Urinary bladder (tissue), 4 donors: ENCODE data around the gene EPB41. TPM values are rescaled to one million over a fixed set of nuclear protein-coding genes. Genes with fewer than 3 reads are reported as not detected.

ENCODE experiments used
- DNase-seq: peaks from one replicate; pipeline ENCODE4 v3.0.0-alpha.2; 2015; ENCODE audit errors: extremely low spot score
- H3K27ac ChIP-seq: one replicate; pipeline ENCODE4 v1.5.1; 2013; ENCODE audit warnings: low read depth, mild to moderate bottlenecking, moderate library complexity
- H3K36me3 ChIP-seq: one replicate; pipeline ENCODE4 v1.6.1; 2013; ENCODE audit warnings: mild to moderate bottlenecking, moderate library complexity; ENCODE audit not compliant: insufficient read depth
- H3K4me1 ChIP-seq: one replicate; pipeline ENCODE4 v1.6.1; 2013; ENCODE audit warnings: mild to moderate bottlenecking, moderate library complexity; ENCODE audit not compliant: insufficient read depth
- H3K4me3 ChIP-seq: one replicate; pipeline ENCODE4 v1.5.1; 2013; ENCODE audit warnings: low read depth, low read length
- WGBS: extraction: QIAGEN DNeasy Blood & Tissue Kit; methylation state at CpG from one replicate; pipeline ENCODE4 v1.1.7; 2013; 5-methylcytosine and 5-hydroxymethylcytosine counted together
- polyA plus RNA-seq: library from polyadenylated mRNA; stranded (reverse); fragments of 200-250 nt; gene quantifications from one replicate; pipeline ENCODE4 v1.2.3, GENCODE V29; 2013
- total RNA-seq: library from RNA; depleted of rRNA; stranded (reverse); fragments of >200 nt; gene quantifications from one replicate; pipeline ENCODE4 v1.2.3, GENCODE V29; 2014
- donor health status: healthy with polysubstance abuse.
- donor health status: healthy.

The EPB41 gene
- total and polyA plus RNA-seq, 2 donors = 11.0 to 37.4 TPM

- Histone ChIP-seq H3K4me1 (peaks cover 2% of the 10 kb centered on the region), H3K36me3 (no peaks in the 10 kb centered on the region), H3K27ac (no peak overlapping the region), H3K4me3 (no peak overlapping the region)
- DNase-seq = no peak
- WGBS = 79% methylated on average over 4 of the region's 4 CpGs
These were observed 16.6 kb upstream of the EPB41 start for GRCh38 chr1:28897789-28898188.

- peaks cover 2% of the 10 kb centered on the region for H3K4me1 ChIP-seq
- no peak for DNase-seq
- H3K4me3 ChIP-seq = no peak overlapping the region
- H3K36me3 ChIP-seq = no peaks in the 10 kb centered on the region
- no peak overlapping the region for H3K27ac ChIP-seq
- 54% methylated on average over 3 of the region's 3 CpGs for WGBS
These were observed 15.9 kb upstream of the EPB41 start for GRCh38 chr1:28898405-28898881.

GRCh38 chr1:28899267-28899666, 15.1 kb upstream of the EPB41 start:
- no peak for DNase-seq
- H3K36me3 ChIP-seq = no peaks in the 10 kb centered on the region
- no peak overlapping the region for H3K27ac ChIP-seq
- no peak overlapping the region for H3K4me3 ChIP-seq
- peaks cover 2% of the 10 kb centered on the region for H3K4me1 ChIP-seq
- WGBS = 42% methylated on average over 2 of the region's 2 CpGs

- Histone ChIP-seq H3K27ac (no peak overlapping the region), H3K4me1 (peaks cover 2% of the 10 kb centered on the region), H3K4me3 (no peak overlapping the region), H3K36me3 (no peaks in the 10 kb centered on the region)
- WGBS = 89% methylated on average over 3 of the region's 3 CpGs
- no peak for DNase-seq
These were observed 13.8 kb upstream of the EPB41 start for GRCh38 chr1:28900562-28900961.

- Histone ChIP-seq H3K4me3 (no peak overlapping the region), H3K4me1 (no peaks in the 10 kb centered on the region), H3K27ac (no peak overlapping the region), H3K36me3 (no peaks in the 10 kb centered on the region)
- no peak for DNase-seq
- 94% methylated on average over 2 of the region's 2 CpGs for WGBS
These were observed 11.6 kb upstream of the EPB41 start for GRCh38 chr1:28902738-28903137.

GRCh38 chr1:28905921-28906666, 8.3 kb upstream of the EPB41 start:
- WGBS = 91% methylated on average over 8 of the region's 8 CpGs
- H3K27ac ChIP-seq = no peak overlapping the region
- DNase-seq = no peak

GRCh38 chr1:28909198-28909597, 5.2 kb upstream of the EPB41 start:
- no peak overlapping the region for H3K27ac ChIP-seq
- DNase-seq = no peak
- no peaks in the 10 kb centered on the region for H3K4me1 ChIP-seq
- H3K4me3 ChIP-seq = no peak overlapping the region
- H3K36me3 ChIP-seq = no peaks in the 10 kb centered on the region
- WGBS = 95% methylated on average over 2 of the region's 2 CpGs

More at GRCh38 chr1:28905921-28906666, 8.3 kb upstream of the EPB41 start:
- H3K4me3 ChIP-seq = no peak overlapping the region
- H3K36me3 ChIP-seq = no peaks in the 10 kb centered on the region
- H3K4me1 ChIP-seq = no peaks in the 10 kb centered on the region

GRCh38 chr1:28910379-28911115, 3.8 kb upstream of the EPB41 start:
- no peak for DNase-seq
- 87% methylated on average over 7 of the region's 7 CpGs for WGBS
- no peak overlapping the region for H3K27ac ChIP-seq

GRCh38 chr1:28913786-28914227, 562 bp upstream of the EPB41 start:
- WGBS = 28% methylated on average over 10 of the region's 10 CpGs
- Histone ChIP-seq H3K4me1 (no peaks in the 10 kb centered on the region), H3K27ac (peak overlapping the region; percentile 2), H3K36me3 (no peaks in the 10 kb centered on the region), H3K4me3 (peak overlapping the region; percentile 73)
- DNase-seq = no peak

More at GRCh38 chr1:28910379-28911115, 3.8 kb upstream of the EPB41 start:
- H3K36me3 ChIP-seq = no peaks in the 10 kb centered on the region
- H3K4me1 ChIP-seq = no peaks in the 10 kb centered on the region
- H3K4me3 ChIP-seq = no peak overlapping the region

GRCh38 chr1:28915031-28915895, 894 bp downstream of the EPB41 start:
- peak overlapping the region; percentile 73 for H3K4me3 ChIP-seq
- no peak for DNase-seq
- WGBS = 7% methylated on average over 32 of the region's 32 CpGs
- H3K4me1 ChIP-seq = no peaks in the 10 kb centered on the region
- H3K27ac ChIP-seq = no peak overlapping the region
- H3K36me3 ChIP-seq = no peaks in the 10 kb centered on the region

- Histone ChIP-seq H3K4me3 (no peak overlapping the region), H3K4me1 (no peaks in the 10 kb centered on the region), H3K27ac (no peak overlapping the region), H3K36me3 (no peaks in the 10 kb centered on the region)
- no peak for DNase-seq
- WGBS = 86% methylated on average over 2 of the region's 2 CpGs
These were observed 3.4 kb downstream of the EPB41 start for GRCh38 chr1:28917757-28918118.

GRCh38 chr1:28921286-28921869, 7.0 kb downstream of the EPB41 start:
- Histone ChIP-seq H3K4me3 (no peak overlapping the region), H3K27ac (no peak overlapping the region), H3K4me1 (no peaks in the 10 kb centered on the region), H3K36me3 (no peaks in the 10 kb centered on the region)
- WGBS = 81% methylated on average over 3 of the region's 3 CpGs
- no peak for DNase-seq

GRCh38 chr1:28925350-28925891, 11.1 kb downstream of the EPB41 start:
- 97% methylated on average over 4 of the region's 4 CpGs for WGBS
- H3K4me3 ChIP-seq = no peak overlapping the region
- no peaks in the 10 kb centered on the region for H3K36me3 ChIP-seq
- DNase-seq = no peak
- peaks cover 4% of the 10 kb centered on the region for H3K4me1 ChIP-seq
- H3K27ac ChIP-seq = no peak overlapping the region
